GOT3 (cell line): ENCODE data around the gene TMEM42.
"Not testable (repeated sequence)": the region's sequence is repeated elsewhere in the genome, so short reads cannot be mapped to it uniquely, and the experiment has no call there.

Experiments used
- DNase-seq: peaks from one replicate; lab custom pipeline; 2025; ENCODE audit warnings: mixed read lengths; lab: John Stamatoyannopoulos, UW

TMEM42 gene

GRCh38 chr3:44861412-44862225 is at the start of gene TMEM42:
TMEM42 (plus strand) TSS chr3:44861912; CDS start chr3:44861925, 13 bp downstream.
- DNase-seq = peak; percentile 84

- DNase-seq = no peak
Observed at GRCh38 chr3:44814751-44815150, 47.0 kb upstream of the TMEM42 start.

GRCh38 chr3:44816334-44816733 is 45.4 kb upstream of the TMEM42 start:
- not testable (repeated sequence) for DNase-seq

GRCh38 chr3:44821206-44821605 is 40.5 kb upstream of the TMEM42 start:
- not testable (repeated sequence) for DNase-seq

GRCh38 chr3:44825264-44825925 is 36.3 kb upstream of the TMEM42 start:
- DNase-seq = no peak

- DNase-seq = no peak
Observed at GRCh38 chr3:44827196-44827595, 34.5 kb upstream of the TMEM42 start.

GRCh38 chr3:44831232-44831631 is 30.5 kb upstream of the TMEM42 start:
- no peak for DNase-seq

GRCh38 chr3:44832032-44832431 is 29.7 kb upstream of the TMEM42 start:
- DNase-seq = no peak

- no peak for DNase-seq
Observed at GRCh38 chr3:44832965-44833364, 28.7 kb upstream of the TMEM42 start.

- DNase-seq = no peak
Observed at GRCh38 chr3:44833394-44833793, 28.3 kb upstream of the TMEM42 start.

- no peak for DNase-seq
Observed at GRCh38 chr3:44835684-44836083, 26.0 kb upstream of the TMEM42 start.

GRCh38 chr3:44842376-44842775 is 19.3 kb upstream of the TMEM42 start:
- no peak for DNase-seq

- DNase-seq = no peak
Observed at GRCh38 chr3:44845528-44846520, 15.9 kb upstream of the TMEM42 start.

- DNase-seq = no peak
Observed at GRCh38 chr3:44848634-44849033, 13.1 kb upstream of the TMEM42 start.

GRCh38 chr3:44856663-44857062 is 5.0 kb upstream of the TMEM42 start:
- not testable (repeated sequence) for DNase-seq

GRCh38 chr3:44860117-44860516 is 1.6 kb upstream of the TMEM42 start:
- DNase-seq = no peak

- no peak for DNase-seq
Observed at GRCh38 chr3:44862226-44862637, 520 bp downstream of the TMEM42 start.

GRCh38 chr3:44865272-44866035 is 3.7 kb downstream of the TMEM42 start:
- DNase-seq = no peak

- no peak for DNase-seq
Observed at GRCh38 chr3:44867421-44868111, 5.9 kb downstream of the TMEM42 start.

- DNase-seq = no peak
Observed at GRCh38 chr3:44870375-44871061, 8.8 kb downstream of the TMEM42 start.
